HG03460 (cell line): Measurements from ENCODE around the gene SHOC2.
A peak's percentile ranks its signal among the peaks of the same experiment; 100 is the strongest.
"Not testable (repeated sequence)": the region's sequence is repeated elsewhere in the genome, so short reads cannot be mapped to it uniquely, and the experiment has no call there.

Experiments used
- ATAC-seq: cut with Tn5 transposase; IDR thresholded peaks from one replicate; pipeline ENCODE4 v1.9.1; 2021; ENCODE audit not compliant: unreplicated experiment

SHOC2 gene

GRCh38 chr10:110901954-110902819 lies 17.2 kb upstream of the SHOC2 start:
- no peak for ATAC-seq

DNA sequence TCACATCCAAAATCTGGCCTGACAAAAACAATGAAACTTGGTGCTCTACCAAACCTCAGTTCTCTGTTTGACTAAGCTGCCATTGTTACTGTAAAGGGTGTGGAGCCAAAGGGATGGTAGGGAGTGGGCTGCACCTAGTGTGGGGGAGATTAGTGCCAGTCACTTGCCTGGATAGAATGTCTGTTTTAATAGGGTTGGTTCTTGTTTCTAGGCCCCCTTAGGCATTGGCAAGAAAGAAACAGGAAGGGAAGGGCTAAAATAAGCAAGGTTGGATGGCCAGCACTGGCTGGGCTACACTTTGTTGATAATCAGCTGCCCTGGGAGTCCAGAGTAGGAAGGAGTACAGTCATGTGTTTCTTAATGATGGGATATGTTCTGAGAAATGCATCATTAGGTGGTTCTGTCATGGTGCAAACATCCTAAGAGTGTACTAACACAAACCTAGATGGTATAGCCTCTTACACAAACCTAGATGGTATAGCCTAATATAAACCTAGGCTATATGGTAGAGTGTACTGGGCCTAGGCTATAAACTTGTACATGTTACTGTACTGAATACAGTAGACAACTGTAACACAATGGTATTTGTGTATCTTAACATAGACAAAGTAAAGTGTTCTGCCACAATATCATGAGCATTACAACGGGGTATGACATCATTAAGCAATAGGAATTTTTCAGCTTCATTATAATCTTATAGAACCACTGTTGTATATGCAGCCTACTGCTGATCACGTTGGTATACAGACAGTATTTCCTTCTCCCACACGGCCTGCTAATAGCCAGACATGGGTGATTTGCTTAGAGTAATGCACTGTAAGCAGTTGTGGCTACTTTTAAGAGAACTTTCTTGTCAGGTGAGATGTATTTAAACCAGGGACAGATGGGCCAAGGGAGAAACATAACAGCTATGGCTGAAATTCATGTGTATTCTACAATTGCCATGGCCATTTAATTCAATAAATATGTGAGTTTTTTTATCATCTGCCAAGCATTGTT lies 15.8 kb upstream of the SHOC2 start:
- ATAC-seq, result peak; percentile 58

- no peak for ATAC-seq
These were observed 9.3 kb upstream of the SHOC2 start for GRCh38 chr10:110910138-110910537.

DNA sequence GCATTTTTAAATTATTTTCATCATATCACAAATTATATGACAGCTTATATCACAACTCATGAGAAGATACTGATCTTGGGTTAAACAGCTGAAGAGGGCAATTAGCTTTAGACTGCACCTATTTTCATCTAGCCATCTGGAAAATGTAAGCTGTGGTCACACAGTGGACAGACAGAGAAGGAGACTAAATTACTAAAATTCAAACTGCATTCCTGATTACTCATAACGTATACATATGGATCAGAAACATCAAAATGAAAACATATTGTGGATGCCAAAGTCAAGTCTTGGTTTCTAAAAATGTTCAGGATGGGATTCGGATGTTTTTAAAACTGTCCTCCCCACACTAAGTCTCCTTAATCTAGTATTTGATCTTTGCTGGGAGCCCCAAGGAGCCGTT lies 7.0 kb upstream of the SHOC2 start:
- no peak for ATAC-seq

DNA sequence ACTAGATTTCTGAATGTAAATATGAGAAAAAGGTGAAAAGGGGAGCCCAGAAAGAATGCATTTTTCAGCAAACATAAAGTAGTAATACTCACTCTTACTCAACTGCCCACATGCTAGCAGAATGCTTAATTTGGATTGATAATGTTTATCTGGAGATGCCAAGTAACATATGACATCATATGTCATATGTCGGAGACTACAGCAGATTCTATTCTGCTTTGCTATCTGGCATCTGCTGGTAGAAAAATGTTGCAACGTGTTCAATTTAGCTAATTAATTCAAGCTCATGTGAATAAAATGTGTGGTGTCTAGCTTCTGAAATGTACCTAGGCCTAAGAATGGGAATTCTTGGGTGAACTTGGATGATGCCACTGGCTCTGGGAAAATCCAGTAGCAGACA lies 5.0 kb upstream of the SHOC2 start:
- no peak for ATAC-seq

GRCh38 chr10:110915035-110915434 lies 4.4 kb upstream of the SHOC2 start:
- no peak for ATAC-seq

DNA sequence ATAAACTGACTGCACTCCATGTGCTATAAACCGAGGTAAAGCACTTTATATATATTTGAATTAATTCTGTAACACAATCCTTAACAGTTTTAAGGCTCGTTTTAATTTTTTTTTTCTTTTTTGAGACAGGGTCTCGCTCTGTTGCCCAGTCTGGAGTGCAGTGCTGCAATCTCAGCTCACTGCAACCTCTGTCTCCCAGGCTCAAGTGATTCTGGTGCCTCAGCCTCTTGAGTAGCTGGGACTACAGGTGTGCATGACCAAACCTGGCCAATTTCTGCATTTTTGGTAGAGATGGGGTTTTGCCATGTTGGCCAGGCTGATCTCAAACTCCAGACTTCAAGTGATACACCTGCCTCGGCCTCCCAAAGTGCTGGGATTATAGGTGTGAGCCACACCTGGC lies 3.8 kb upstream of the SHOC2 start:
- not testable (repeated sequence) for ATAC-seq

DNA sequence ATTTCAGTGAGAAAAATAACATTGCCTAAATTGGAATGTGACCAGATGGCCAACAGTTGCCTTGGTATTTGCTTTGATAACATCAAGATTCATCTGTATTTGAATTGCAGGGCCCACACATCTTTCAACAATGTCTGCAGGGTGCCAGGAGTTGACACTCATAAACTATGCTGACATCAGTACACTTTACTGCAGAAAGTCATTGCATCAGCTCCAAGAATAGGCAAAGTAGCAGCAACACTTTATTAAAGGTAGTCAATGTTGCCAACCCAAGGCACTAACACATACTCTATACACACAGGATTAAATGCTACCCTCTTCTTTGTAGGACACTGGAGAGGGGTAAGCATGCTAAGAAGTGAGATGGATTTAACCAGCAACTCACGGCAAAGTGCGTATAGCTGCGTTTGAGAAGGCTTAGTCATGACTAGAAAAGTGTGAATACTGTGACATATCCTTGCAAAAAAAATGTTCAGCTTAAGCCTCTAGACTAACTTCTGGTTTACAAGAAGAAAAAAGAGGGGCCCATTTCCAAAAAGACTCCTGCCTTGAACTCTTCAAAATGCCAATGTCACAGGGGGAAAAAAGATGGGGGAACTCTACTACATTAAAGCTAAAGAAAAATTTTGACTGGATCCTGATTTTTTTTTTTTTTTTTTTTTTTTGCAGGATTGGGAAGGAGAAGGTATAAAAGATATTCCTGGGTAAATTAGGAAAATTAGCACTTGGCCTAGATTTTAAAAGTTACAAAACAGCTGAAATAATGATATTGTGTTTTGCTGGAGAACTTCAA lies 2.7 kb upstream of the SHOC2 start:
- no peak for ATAC-seq

DNA sequence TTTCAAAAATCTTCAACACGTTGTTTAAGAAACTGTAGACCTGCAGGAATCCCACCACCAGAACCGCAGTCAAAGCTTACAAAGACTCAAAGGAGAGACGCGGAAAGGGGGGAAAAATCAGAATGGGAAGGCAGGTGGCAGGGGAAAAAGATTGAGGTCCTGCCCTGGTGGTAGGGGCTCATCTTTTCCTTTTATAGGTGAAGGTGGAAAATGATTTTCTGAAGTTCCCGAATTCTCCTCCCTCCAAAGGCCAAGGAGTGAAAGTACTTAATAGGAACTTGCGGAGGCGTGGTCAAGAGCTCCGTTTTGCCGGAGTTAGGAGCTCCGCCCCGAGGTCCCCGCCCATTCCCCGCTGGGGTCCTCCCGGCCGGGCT lies 1.1 kb upstream of the SHOC2 start:
- ATAC-seq, result no peak

DNA sequence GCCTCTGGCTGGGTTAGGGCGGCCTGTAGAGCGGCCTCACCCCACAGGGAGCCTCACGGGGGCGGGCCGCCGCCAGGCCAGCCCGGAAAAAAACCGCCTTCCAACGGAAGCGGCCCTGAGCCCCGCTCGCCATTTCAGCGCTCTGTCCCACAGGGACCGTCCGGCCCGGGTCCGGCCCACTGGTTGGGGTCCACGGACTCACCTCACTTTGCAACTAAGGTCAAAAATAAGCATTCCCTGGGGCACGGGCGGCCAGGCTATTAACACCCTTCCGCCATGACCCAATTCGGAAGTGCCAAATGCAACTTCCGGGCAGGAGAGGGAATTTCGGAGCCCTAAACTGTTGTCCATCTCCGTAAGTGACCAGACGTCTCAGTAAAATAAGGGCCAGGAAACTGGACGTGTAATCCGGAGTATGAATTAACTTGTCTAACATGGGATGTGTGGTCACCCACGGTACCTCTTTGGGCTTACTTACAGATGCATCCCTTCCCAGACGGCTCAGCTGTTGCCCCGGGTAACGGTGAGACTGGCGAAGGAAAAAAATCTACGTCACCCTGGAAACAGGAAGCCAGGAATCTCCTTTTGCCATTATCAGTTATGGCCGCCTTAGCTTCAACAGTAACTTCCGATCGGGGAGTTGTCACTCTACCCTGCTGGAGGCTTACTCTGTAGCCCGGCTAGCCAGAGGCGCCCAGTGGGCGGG lies 608 bp upstream of the SHOC2 start, which contains the start of gene BBIP1:
Gene BBIP1, minus strand, starts transcription at position 538 of the 706 bp plus-strand sequence. CDS start 1,023 bp downstream, outside the sequence.
- peak; percentile 77 for ATAC-seq

DNA sequence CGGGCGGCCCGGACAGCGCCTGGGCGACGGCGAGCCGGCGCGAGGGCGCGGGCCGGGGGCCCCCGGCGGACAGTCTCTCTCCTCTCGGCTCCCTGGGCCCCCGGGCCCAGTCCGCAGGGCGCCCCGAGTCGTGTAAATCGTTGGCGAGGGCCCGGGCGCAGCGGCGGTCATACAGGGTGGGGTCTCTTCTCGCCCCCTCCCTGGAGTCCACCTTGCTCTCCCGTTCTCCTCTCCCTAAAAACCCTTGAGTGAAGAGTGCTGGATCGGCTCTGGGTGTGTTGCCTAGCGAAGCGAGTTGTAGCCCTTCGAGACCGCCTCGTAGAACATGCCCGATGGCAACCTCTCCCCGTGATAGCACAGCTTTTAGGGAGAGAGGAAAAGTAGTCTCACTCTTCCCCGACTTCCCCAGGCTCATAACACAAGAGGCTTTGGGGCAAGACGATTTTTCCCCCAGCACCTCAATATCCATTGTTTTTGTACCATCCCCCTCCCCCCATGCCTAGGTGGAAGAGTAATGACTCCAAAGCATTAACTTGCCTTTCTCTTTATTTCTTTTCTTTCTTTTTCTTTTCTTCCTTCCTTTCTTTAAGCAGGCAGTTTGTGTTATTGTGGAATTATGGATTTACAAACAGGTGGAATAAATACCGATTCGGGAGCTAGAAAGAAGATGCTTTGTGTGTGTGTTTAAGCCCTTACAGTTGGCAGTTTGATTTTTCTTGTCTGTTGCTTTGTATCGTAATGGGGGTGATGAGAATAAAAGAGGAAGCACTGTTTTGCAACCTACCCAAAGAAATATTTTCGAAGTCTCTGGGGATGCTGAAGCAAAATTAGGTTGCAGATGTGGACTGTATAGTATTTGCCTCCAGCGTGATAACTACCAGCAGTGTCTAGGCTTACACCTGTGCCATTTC lies 822 bp downstream of the SHOC2 start:
- peak; percentile 26 for ATAC-seq

GRCh38 chr10:110923856-110924493 lies 4.6 kb downstream of the SHOC2 start:
- no peak for ATAC-seq

DNA sequence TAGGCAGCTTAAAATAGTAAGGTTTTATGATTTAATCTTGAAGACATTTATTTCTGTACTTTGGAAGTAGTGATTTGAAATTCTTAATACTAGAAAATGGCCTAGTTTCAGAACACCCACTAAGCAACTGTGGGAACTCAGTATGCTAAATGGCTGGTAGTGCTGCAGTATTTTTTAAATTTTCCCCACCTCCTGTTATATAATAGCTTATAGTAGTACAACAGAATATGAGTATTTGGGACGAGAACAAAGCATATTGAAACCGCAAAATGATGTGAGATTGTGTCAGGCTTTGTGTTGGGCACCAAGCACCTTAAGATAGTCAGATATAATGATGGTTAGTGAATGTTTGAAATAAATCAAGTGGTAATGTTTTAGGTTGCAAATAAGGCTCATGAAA lies 8.1 kb downstream of the SHOC2 start:
- no peak for ATAC-seq

DNA sequence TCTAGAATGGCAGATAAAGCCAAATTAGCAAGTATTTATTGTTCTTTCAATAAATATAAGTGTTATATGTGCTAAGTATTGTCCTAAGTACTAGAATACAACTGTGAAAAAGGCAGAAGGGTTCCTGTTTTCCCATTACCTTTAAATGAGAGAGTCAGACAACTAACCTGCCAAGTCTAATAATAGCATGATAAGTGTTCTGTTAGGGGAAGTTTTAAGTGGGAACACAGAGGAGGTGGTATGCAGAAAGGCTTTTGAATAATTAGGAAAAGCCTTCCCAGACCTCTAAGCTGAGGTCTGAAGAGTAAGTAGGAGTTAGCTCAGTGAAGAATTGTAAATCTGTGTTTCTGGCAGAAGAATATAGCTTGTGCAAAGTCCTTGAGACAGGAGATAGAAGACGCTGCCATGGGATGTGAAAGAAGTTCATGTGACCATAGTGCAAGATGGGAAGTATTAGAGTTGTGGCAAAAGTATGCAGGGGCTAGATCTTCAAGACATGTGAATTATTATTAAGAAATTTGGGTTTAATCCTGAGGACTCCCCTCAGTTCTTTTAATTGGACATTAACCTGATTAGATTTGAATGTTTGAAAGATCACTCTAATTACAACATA lies 12.5 kb downstream of the SHOC2 start:
- no peak for ATAC-seq

- ATAC-seq, result no peak
These were observed 13.2 kb downstream of the SHOC2 start for GRCh38 chr10:110932505-110933180.

- ATAC-seq, result no peak
These were observed 17.4 kb downstream of the SHOC2 start for GRCh38 chr10:110936757-110937156.

GRCh38 chr10:110939419-110939818 lies 20.0 kb downstream of the SHOC2 start:
- ATAC-seq, result no peak
